Measurements from ENCODE around the gene NABP1.

NABP1 gene

GRCh38 chr2:191650896-191651773 lies 26.8 kb upstream of the NABP1 start:
- no peak for DNase-seq

- DNase-seq, result no peak
Measured at GRCh38 chr2:191653667-191654391, 24.1 kb upstream of the NABP1 start.

GRCh38 chr2:191656391-191656790 lies 21.5 kb upstream of the NABP1 start:
- DNase-seq, result no peak

- no peak for DNase-seq
Measured at GRCh38 chr2:191656792-191657191, 21.1 kb upstream of the NABP1 start.

- DNase-seq, result no peak
Measured at GRCh38 chr2:191657977-191658376, 20.0 kb upstream of the NABP1 start.

- no peak for DNase-seq
Measured at GRCh38 chr2:191659198-191659597, 18.7 kb upstream of the NABP1 start.

GRCh38 chr2:191660575-191660974 lies 17.4 kb upstream of the NABP1 start:
- no peak for DNase-seq

GRCh38 chr2:191661097-191661924 lies 16.6 kb upstream of the NABP1 start:
- DNase-seq, result no peak

GRCh38 chr2:191664823-191665677 lies 12.9 kb upstream of the NABP1 start:
- DNase-seq, result no peak

GRCh38 chr2:191666226-191666625 lies 11.7 kb upstream of the NABP1 start:
- no peak for DNase-seq

GRCh38 chr2:191666732-191667131 lies 11.2 kb upstream of the NABP1 start:
- DNase-seq, result no peak

- no peak for DNase-seq
Measured at GRCh38 chr2:191670076-191670475, 7.9 kb upstream of the NABP1 start.

- DNase-seq, result no peak
Measured at GRCh38 chr2:191670787-191671186, 7.1 kb upstream of the NABP1 start.

- peak; percentile 39 for DNase-seq
Measured at GRCh38 chr2:191675807-191676721, 1.9 kb upstream of the NABP1 start.

GRCh38 chr2:191676790-191677645 lies 918 bp upstream of the NABP1 start:
- DNase-seq, result no peak

- DNase-seq, result peak; percentile 64
Measured at GRCh38 chr2:191678437-191679100, 633 bp downstream of the NABP1 start.

GRCh38 chr2:191679818-191680600 lies 2.1 kb downstream of the NABP1 start:
- DNase-seq, result no peak

- DNase-seq, result no peak
Measured at GRCh38 chr2:191680639-191681038, 2.7 kb downstream of the NABP1 start.

- no peak for DNase-seq
Measured at GRCh38 chr2:191682126-191682525, 4.2 kb downstream of the NABP1 start.

Data from activated CD4-positive, CD25-positive, alpha-beta regulatory T cell treated with anti-CD3 and anti-CD28 coated beads, Interleukin-2, amount 50 U/mL, for 72 hours (primary cell).